ENCODE results near the gene SLC9A3. TPM values are rescaled to one million over a fixed set of nuclear protein-coding genes. Genes with fewer than 3 reads are reported as not detected.

SLC9A3 gene
- total RNA-seq, 1 experiment from 2014 or later = 0.85 TPM

DNA sequence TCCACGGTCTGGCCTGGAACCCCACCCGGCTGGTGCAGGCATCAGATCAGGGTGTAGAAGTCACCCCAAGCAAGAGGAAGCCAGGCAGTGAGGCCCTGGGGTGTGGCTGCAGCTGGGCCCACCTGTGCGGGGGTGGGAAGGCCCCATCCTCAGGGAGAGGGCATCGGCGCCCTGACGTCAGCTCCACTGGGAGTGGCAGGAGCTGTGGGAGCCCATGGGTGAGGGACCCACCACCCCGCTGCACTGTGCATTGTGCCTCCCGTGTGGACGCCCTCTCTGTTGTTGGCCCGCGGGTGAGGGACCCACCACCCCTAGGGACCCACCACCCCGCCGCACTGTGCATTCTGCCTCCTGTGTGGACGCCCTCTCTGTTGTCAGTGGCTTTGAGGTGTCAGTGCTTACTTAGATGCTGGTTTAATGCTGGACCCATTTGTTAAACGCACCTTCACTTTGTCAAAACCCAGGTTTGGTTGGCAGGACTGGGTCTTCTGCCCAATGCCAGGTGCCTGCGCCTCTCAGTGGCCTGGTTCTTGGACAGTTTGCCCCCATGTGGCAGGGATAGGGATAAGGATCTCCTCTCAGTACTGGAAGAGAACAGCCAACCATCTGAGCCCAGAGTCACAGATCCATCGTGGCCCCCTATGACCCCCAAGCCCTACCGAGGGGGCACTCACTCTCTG, 88.1 kb downstream of the SLC9A3 start:
- no peak overlapping the region for H2BK5ac ChIP-seq (ENCODE audit: insufficient read length, low read length)
- H3K4me3 Mint-ChIP-seq = no peak overlapping the region
- no peaks in the 10 kb centered on the region for H3K79me2 ChIP-seq (ENCODE audit: insufficient read depth, low read length)
- no peak overlapping the region for H2BK20ac ChIP-seq (ENCODE audit: low read depth, low read length, poor library complexity, severe bottlenecking)
- no peak overlapping the region for H3K4me2 ChIP-seq (ENCODE audit: insufficient read depth, insufficient read length, low read length)
- no peaks in the 10 kb centered on the region; a peak in 1 of 7 replicates for H3K36me3 Mint-ChIP-seq (ENCODE audit: insufficient read depth in 1 of 3, low read depth in 3 of 3)
- no peak overlapping the region for H3T11ph ChIP-seq (ENCODE audit: low read length)
- no peak overlapping the region for H3K23ac ChIP-seq (ENCODE audit: insufficient read length, low read depth, low read length)
- peak; percentile 47 for DNase-seq
- H3K27me3 Mint-ChIP-seq (ENCODE audit: low read depth) = peaks cover 28% of the 10 kb centered on the region
- no peak overlapping the region for H2BK15ac ChIP-seq (ENCODE audit: low read depth, low read length)
- no peak overlapping the region for H3K14ac ChIP-seq (ENCODE audit: insufficient read depth, low read length)
- no peak overlapping the region for H2BK120ac ChIP-seq (ENCODE audit: low read depth, low read length, poor library complexity, severe bottlenecking)
- H3K27ac Mint-ChIP-seq = no peak overlapping the region; a peak in 1 of 7 replicates
- no peaks in the 10 kb centered on the region for H3K79me1 ChIP-seq (ENCODE audit: insufficient read depth, low read depth, low read length, poor library complexity, severe bottlenecking)
- no peak overlapping the region for H2AFZ ChIP-seq (ENCODE audit: low read length)
- no peaks in the 10 kb centered on the region for H3K4me1 ChIP-seq (ENCODE audit: insufficient read depth, low read length)
- no peak overlapping the region for H4K91ac ChIP-seq (ENCODE audit: insufficient read length, low read depth, low read length)
- no peaks in the 10 kb centered on the region for H3K27me3 ChIP-seq (ENCODE audit: insufficient read depth, low read length)
- no peak overlapping the region for H3K27ac ChIP-seq (ENCODE audit: insufficient read length, low read depth, low read length)
- no peaks in the 10 kb centered on the region for H3K9me3 ChIP-seq (ENCODE audit: control insufficient read depth, low read depth, low read length)
- no peak overlapping the region for H2AK5ac ChIP-seq (ENCODE audit: insufficient read length, low read length)
- H3K4ac ChIP-seq (ENCODE audit: low read depth, low read length) = no peak overlapping the region
- H4K5ac ChIP-seq (ENCODE audit: insufficient read length, low read depth, low read length) = no peak overlapping the region
- H3K56ac ChIP-seq (ENCODE audit: insufficient read length, low read depth, low read length) = no peak overlapping the region
- H3K9me3 Mint-ChIP-seq = no peaks in the 10 kb centered on the region
- peaks cover 0 to under 1% of the 10 kb centered on the region in 2 experiments; a peak in 1 of 4 replicates for H3K4me1 Mint-ChIP-seq
- WGBS (ENCODE audit: extremely low coverage, insufficient read length, low lambda C conversion rate) = no CpG with 5 or more reads among the region's 18 CpGs
- H3K18ac ChIP-seq (ENCODE audit: insufficient read length, low read depth, low read length) = no peak overlapping the region
- no peak overlapping the region for H2BK12ac ChIP-seq (ENCODE audit: insufficient read length, low read depth, low read length)
- H3K23me2 ChIP-seq (ENCODE audit: insufficient read length, low read depth, low read length, poor library complexity, severe bottlenecking) = no peaks in the 10 kb centered on the region
- no peaks in the 10 kb centered on the region for H4K20me1 ChIP-seq (ENCODE audit: control insufficient read depth, insufficient read depth, insufficient read length)
- TF ChIP-seq, protein P1, sequence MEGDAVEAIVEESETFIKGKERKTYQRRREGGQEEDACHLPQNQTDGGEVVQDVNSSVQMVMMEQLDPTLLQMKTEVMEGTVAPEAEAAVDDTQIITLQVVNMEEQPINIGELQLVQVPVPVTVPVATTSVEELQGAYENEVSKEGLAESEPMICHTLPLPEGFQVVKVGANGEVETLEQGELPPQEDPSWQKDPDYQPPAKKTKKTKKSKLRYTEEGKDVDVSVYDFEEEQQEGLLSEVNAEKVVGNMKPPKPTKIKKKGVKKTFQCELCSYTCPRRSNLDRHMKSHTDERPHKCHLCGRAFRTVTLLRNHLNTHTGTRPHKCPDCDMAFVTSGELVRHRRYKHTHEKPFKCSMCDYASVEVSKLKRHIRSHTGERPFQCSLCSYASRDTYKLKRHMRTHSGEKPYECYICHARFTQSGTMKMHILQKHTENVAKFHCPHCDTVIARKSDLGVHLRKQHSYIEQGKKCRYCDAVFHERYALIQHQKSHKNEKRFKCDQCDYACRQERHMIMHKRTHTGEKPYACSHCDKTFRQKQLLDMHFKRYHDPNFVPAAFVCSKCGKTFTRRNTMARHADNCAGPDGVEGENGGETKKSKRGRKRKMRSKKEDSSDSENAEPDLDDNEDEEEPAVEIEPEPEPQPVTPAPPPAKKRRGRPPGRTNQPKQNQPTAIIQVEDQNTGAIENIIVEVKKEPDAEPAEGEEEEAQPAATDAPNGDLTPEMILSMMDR (conservative IDR thresholded peaks at IDR 0.05) = peak; percentile 59; the same call in 2 of the 3 replicates
- H4K8ac ChIP-seq (replicated peaks; ENCODE audit: insufficient read length, low read depth, low read length) = no peak overlapping the region
- no peak overlapping the region for H3K9ac ChIP-seq (ENCODE audit: extremely low read depth, insufficient read length, low read length)

All from H9 (cell line).